Thyroid gland (tissue), 4 donors: Measurements from ENCODE around the gene PHF21A.

ENCODE experiments used
- POLR2A ChIP-seq, 2 donors: fragments of 450-650 bp; IDR thresholded peaks; one replicate each; pipeline ENCODE4 v1.6.1; 2017; ENCODE audit warnings: antibody characterized with exemption in 2 of 2, mild to moderate bottlenecking in 2 of 2, moderate library complexity in 1 of 2
- TF ChIP-seq, protein P1 (sequence below), 6 experiments: fragments of 200-600 bp in 3 of 6; fragments of 450-650 bp in 3 of 6; sonication (generic) in 3 of 6; IDR thresholded peaks; one replicate each; pipeline ENCODE4 v1.5.1; 2016 to 2019; ENCODE audit warnings: antibody characterized with exemption in 6 of 6, mild to moderate bottlenecking in 2 of 6, inconsistent platforms in 1 of 6, moderate library complexity in 1 of 6

DNA sequence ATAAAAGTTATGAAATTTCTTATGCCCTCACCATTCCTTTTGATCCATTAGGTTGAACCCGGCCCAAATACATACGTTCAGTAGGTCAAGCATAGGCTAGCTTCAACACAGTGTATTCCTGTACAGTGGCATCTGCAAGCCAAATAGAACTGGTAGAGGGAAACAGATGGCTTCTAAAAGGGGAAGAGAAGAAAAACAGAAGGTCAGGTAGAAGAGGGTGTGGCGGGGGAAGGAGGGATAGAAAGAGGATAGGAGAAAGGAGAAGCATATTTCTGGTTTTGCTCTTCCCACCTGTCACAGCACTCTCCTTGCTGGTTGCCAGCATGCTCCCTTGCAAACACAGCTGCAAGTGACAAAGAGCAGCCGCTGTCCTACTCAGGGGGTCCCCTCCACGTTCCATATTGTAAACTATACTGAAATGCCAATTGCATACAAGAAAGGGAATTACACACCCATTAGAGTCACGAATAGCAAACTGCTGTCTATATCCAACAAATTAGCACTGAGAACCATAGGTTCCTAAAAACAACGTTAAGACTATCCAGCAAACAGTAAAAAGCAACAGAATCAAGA, 71.8 kb downstream of the PHF21A start:
- no peak for TF ChIP-seq POLR2A (IDR thresholded peaks at IDR 0.05)
- TF ChIP-seq, protein P1, sequence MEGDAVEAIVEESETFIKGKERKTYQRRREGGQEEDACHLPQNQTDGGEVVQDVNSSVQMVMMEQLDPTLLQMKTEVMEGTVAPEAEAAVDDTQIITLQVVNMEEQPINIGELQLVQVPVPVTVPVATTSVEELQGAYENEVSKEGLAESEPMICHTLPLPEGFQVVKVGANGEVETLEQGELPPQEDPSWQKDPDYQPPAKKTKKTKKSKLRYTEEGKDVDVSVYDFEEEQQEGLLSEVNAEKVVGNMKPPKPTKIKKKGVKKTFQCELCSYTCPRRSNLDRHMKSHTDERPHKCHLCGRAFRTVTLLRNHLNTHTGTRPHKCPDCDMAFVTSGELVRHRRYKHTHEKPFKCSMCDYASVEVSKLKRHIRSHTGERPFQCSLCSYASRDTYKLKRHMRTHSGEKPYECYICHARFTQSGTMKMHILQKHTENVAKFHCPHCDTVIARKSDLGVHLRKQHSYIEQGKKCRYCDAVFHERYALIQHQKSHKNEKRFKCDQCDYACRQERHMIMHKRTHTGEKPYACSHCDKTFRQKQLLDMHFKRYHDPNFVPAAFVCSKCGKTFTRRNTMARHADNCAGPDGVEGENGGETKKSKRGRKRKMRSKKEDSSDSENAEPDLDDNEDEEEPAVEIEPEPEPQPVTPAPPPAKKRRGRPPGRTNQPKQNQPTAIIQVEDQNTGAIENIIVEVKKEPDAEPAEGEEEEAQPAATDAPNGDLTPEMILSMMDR (IDR thresholded peaks at IDR 0.05), result no peak
